Neuronal stem cell (in vitro differentiated cells): Measurements from ENCODE around the gene APOL2.
"Not testable (repeated sequence)": the region's sequence is repeated elsewhere in the genome, so short reads cannot be mapped to it uniquely, and the experiment has no call there.

Experiments used
- DNase-seq: peaks from one replicate; pipeline ENCODE4 v3.0.0-alpha.2; 2013; ENCODE audit warnings: low spot score
- H2AFZ ChIP-seq: one replicate; pipeline ENCODE4 v1.6.1; 2013; ENCODE audit warnings: mild to moderate bottlenecking, low read length, inconsistent platforms
- H2AK5ac ChIP-seq: 2 replicates; pipeline ENCODE4 v1.6.1; 2013; ENCODE audit warnings: low read depth, mild to moderate bottlenecking, inconsistent platforms, low read length, moderate library complexity, mixed read lengths
- H2BK120ac ChIP-seq: 2 replicates; pipeline ENCODE4 v1.6.1; 2013; ENCODE audit warnings: low read depth, mild to moderate bottlenecking, inconsistent platforms, low read length, moderate library complexity, mixed read lengths
- H2BK12ac ChIP-seq: one replicate; pipeline ENCODE4 v1.6.1; 2013; ENCODE audit warnings: low read length, inconsistent platforms
- H2BK15ac ChIP-seq: 2 replicates; pipeline ENCODE4 v1.6.1; 2013; ENCODE audit warnings: mild to moderate bottlenecking, low read length, inconsistent platforms, mixed read lengths
- H2BK5ac ChIP-seq: one replicate; pipeline ENCODE4 v1.6.1; 2013; ENCODE audit warnings: inconsistent platforms, mild to moderate bottlenecking, low read length, moderate library complexity
- H3K14ac ChIP-seq: one replicate; pipeline ENCODE4 v1.6.1; 2013; ENCODE audit warnings: low read length, inconsistent platforms
- H3K18ac ChIP-seq: 2 replicates; pipeline ENCODE4 v1.6.1; 2013; ENCODE audit warnings: low read length, inconsistent platforms
- H3K23ac ChIP-seq: 2 replicates; pipeline ENCODE4 v1.6.1; 2013; ENCODE audit warnings: low read depth, mild to moderate bottlenecking, mixed read lengths, low read length, inconsistent platforms; ENCODE audit not compliant: poor library complexity
- H3K27ac ChIP-seq: replicated peaks from 3 replicates; pipeline ENCODE4 v1.5.1; 2013; ENCODE audit warnings: low read length, inconsistent platforms
- H3K27me3 ChIP-seq, 3 experiments: 2 replicates each; pipeline ENCODE4 v1.6.1; 2013; ENCODE audit warnings: low read length in 3 of 3, mild to moderate bottlenecking in 2 of 3, inconsistent platforms in 1 of 3, low read depth in 1 of 3, mixed read lengths in 1 of 3, moderate library complexity in 1 of 3; ENCODE audit not compliant: control insufficient read depth in 3 of 3, insufficient read depth in 3 of 3
- H3K36me3 ChIP-seq, 2 donors: replicated peaks in 1 of 2; 2 replicates each; pipeline ENCODE4 v1.6.1; 2013; ENCODE audit warnings: low read length in 2 of 2; ENCODE audit not compliant: control insufficient read depth in 2 of 2, insufficient read depth in 2 of 2
- H3K4ac ChIP-seq: 2 replicates; pipeline ENCODE4 v1.6.1; 2013; ENCODE audit warnings: inconsistent platforms, mild to moderate bottlenecking, low read length, moderate library complexity
- H3K4me1 ChIP-seq, 2 donors: 1 replicate in 1 of 2; 2 replicates in 1 of 2; pipeline ENCODE4 v1.6.1; 2013; ENCODE audit warnings: low read length in 2 of 2, low read depth in 1 of 2; ENCODE audit not compliant: control insufficient read depth in 2 of 2, insufficient read depth in 1 of 2
- H3K4me2 ChIP-seq: one replicate; pipeline ENCODE4 v1.6.1; 2013; ENCODE audit warnings: mild to moderate bottlenecking, low read length, inconsistent platforms; ENCODE audit not compliant: insufficient read depth, poor library complexity, severe bottlenecking
- H3K4me3 ChIP-seq, 2 donors: 2 replicates each; pipeline ENCODE4 v1.5.1; 2013; ENCODE audit warnings: low read length in 2 of 2, mild to moderate bottlenecking in 2 of 2, inconsistent platforms in 1 of 2, moderate library complexity in 1 of 2
- H3K79me1 ChIP-seq: one replicate; pipeline ENCODE4 v1.6.1; 2013; ENCODE audit warnings: low read depth, mild to moderate bottlenecking, inconsistent platforms, low read length, moderate library complexity
- H3K9ac ChIP-seq: one replicate; pipeline ENCODE4 v1.6.1; 2013; ENCODE audit warnings: mild to moderate bottlenecking, low read depth, low read length, inconsistent platforms; ENCODE audit not compliant: poor library complexity
- H3K9me3 ChIP-seq, 2 donors: replicated peaks in 1 of 2; 2 replicates each; pipeline versions ENCODE3 to v1.6.1; 2013; ENCODE audit warnings: low read length in 2 of 2, mild to moderate bottlenecking in 2 of 2, inconsistent platforms in 1 of 2, low read depth in 1 of 2, mixed read lengths in 1 of 2, moderate library complexity in 1 of 2; ENCODE audit not compliant: control insufficient read depth in 2 of 2, insufficient read depth in 1 of 2
- H4K8ac ChIP-seq: one replicate; pipeline ENCODE4 v1.6.1; 2013; ENCODE audit warnings: low read depth, mild to moderate bottlenecking, inconsistent platforms, low read length, moderate library complexity
- H4K91ac ChIP-seq: one replicate; pipeline ENCODE4 v1.6.1; 2013; ENCODE audit warnings: low read length, low read depth, mild to moderate bottlenecking, inconsistent platforms; ENCODE audit not compliant: poor library complexity
- WGBS, 2 donors: extraction: QIAGEN DNeasy Blood & Tissue Kit; methylation state at CpG; one replicate each; pipeline ENCODE4 v1.1.7; 2013; ENCODE audit warnings: missing lambda C conversion rate in 2 of 2, mixed read lengths in 1 of 2; ENCODE audit not compliant: insufficient read length in 2 of 2, insufficient replicate concordance in 1 of 2; ENCODE audit errors: extremely low coverage in 2 of 2; 5-methylcytosine and 5-hydroxymethylcytosine counted together

Gene APOL2

DNA sequence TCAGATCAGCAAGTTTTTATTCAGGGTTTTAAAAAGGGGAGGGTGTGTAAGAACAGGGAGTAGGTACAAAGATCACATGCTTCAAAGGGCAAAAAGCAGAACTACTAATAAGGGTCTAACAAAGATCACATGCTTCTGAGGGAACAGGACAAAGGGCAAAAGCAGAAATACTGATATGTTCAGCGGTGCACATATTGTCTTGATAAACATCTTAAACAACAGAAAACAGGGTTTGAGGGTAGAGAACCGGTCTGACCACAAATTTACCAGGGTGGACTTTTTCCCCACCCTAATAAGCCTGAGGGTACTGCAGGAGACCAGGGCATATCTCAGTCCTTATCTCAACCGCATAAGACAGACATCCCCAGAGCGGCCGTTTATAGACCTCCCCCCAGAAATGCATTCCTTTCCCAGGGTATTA is 29.8 kb downstream of the APOL2 start:
- not testable (repeated sequence) for H3K79me1 ChIP-seq, H3K27me3 ChIP-seq, H2AFZ ChIP-seq, H3K18ac ChIP-seq, H2BK12ac ChIP-seq, H3K36me3 ChIP-seq, H2BK5ac ChIP-seq, H4K8ac ChIP-seq, H2BK120ac ChIP-seq, H3K4me2 ChIP-seq, H3K23ac ChIP-seq, H2BK15ac ChIP-seq, H3K4me3 ChIP-seq, DNase-seq, H2AK5ac ChIP-seq, H3K9ac ChIP-seq, H3K14ac ChIP-seq, H4K91ac ChIP-seq, H3K27ac ChIP-seq, H3K4ac ChIP-seq, H3K9me3 ChIP-seq
- peaks cover 0 to 14% of the 10 kb centered on the region in 2 donors for H3K4me1 ChIP-seq
- no CpG with 5 or more reads among the region's 5 CpGs for WGBS, 2 donors

- Histone ChIP-seq H3K4me3 (no peak overlapping the region), H3K9me3 (peaks cover 0 to 4% of the 10 kb centered on the region in 2 donors), H2BK12ac (no peak overlapping the region), H3K4ac (no peak overlapping the region), H2BK15ac (no peak overlapping the region), H2AFZ (no peak overlapping the region), H3K4me2 (no peak overlapping the region), H3K27me3 (no peaks in the 10 kb centered on the region), H3K18ac (no peak overlapping the region), H3K23ac (no peak overlapping the region), H4K8ac (no peak overlapping the region), H2BK5ac (no peak overlapping the region), H2AK5ac (no peak overlapping the region), H3K79me1 (no peaks in the 10 kb centered on the region), H4K91ac (no peak overlapping the region), H3K4me1 (peaks cover 0 to 11% of the 10 kb centered on the region in 2 donors), H3K14ac (no peak overlapping the region), H3K27ac (no peak overlapping the region), H2BK120ac (no peak overlapping the region), H3K9ac (no peak overlapping the region), H3K36me3 (no peaks in the 10 kb centered on the region)
- no peak for DNase-seq
- no CpG with 5 or more reads among the region's 1 CpG for WGBS, 2 donors
Measured at GRCh38 chr22:36208914-36209313, 30.4 kb downstream of the APOL2 start.

DNA sequence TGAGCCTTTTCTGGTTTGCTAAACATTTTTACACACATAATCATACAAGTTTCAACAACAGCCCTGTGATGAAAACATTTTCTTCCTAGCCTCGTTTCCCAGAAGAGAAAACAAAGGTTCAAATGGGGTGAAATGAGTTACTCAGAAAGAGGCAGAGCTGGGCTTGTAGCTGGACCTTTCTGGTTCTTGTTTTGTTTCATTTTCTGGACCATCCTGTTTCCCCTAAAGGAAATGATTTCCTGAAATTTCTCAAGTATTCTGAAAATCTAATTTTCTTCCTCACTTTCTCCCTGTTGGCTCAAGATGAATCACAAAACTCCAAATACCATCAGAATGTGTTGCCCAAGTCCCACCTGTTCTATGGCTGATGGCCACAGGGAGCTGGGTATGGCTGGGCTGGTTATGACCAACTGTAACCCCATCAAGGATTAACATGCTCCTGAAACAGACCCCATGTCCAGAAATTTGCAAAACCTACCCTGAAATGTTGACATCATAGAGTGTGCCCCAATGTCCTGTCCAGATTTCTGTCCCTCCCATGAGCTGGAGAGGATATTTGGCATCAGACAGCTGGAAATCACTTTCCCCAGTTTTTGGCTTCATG is 31.1 kb downstream of the APOL2 start:
- H3K9me3 ChIP-seq: peaks cover 0 to 4% of the 10 kb centered on the region in 2 donors

DNA sequence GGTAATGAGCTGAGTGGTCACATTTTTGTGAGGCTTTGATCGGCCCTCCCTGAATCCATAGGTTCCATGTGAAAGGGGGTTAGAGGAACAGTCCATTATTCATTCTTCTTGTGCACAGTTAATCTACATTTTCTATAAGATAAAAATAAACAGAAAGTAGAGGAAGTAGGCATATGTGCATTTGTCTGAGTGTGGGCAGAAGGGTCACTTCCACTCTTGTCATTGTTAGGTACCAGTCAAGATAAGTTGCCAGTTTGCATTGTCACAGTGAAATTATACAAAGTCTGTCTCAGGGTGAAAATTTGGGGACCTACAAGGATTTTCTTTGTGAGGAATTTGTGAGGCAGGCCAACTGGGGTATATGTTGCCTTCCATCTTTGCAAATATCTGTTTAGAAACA is 33.1 kb downstream of the APOL2 start:
- Histone ChIP-seq H3K27me3 (no peaks in the 10 kb centered on the region), H3K23ac (no peak overlapping the region), H3K36me3 (no peaks in the 10 kb centered on the region), H2AK5ac (no peak overlapping the region), H3K4me3 (no peak overlapping the region), H3K9ac (no peak overlapping the region), H4K8ac (no peak overlapping the region), H3K79me1 (no peaks in the 10 kb centered on the region), H3K9me3 (no peaks in the 10 kb centered on the region), H2BK5ac (no peak overlapping the region), H3K4me1 (peaks cover 5 to 6% of the 10 kb centered on the region in 2 donors), H2BK12ac (no peak overlapping the region), H4K91ac (no peak overlapping the region), H3K18ac (no peak overlapping the region), H2BK15ac (no peak overlapping the region), H3K4me2 (no peak overlapping the region), H2BK120ac (no peak overlapping the region), H3K14ac (no peak overlapping the region), H2AFZ (peak overlapping the region; percentile 66), H3K4ac (no peak overlapping the region), H3K27ac (no peak overlapping the region)
- DNase-seq: no peak
- no CpG with 5 or more reads among the region's 1 CpG for WGBS, 2 donors

More for the DNA sequence above, 31.1 kb downstream of the APOL2 start:
- WGBS, 2 donors: no CpG with 5 or more reads among the region's 1 CpG
- Histone ChIP-seq H3K18ac (no peak overlapping the region), H3K27me3 (no peaks in the 10 kb centered on the region), H3K4ac (no peak overlapping the region), H2BK15ac (no peak overlapping the region), H3K79me1 (no peaks in the 10 kb centered on the region), H3K27ac (no peak overlapping the region), H3K14ac (no peak overlapping the region), H3K9ac (no peak overlapping the region), H2AK5ac (no peak overlapping the region), H3K36me3 (no peaks in the 10 kb centered on the region), H3K4me3 (no peak overlapping the region), H2AFZ (no peak overlapping the region), H2BK5ac (no peak overlapping the region), H2BK12ac (no peak overlapping the region), H4K91ac (no peak overlapping the region), H3K4me2 (no peak overlapping the region), H4K8ac (no peak overlapping the region), H2BK120ac (no peak overlapping the region), H3K23ac (no peak overlapping the region), H3K4me1 (peaks cover 0 to 4% of the 10 kb centered on the region in 2 donors)
- no peak for DNase-seq
